T-helper 1 cell treated with Interleukin-12 subunit alpha and Interleukin-12 subunit beta and Interleukin-4 antibody, amounts not matched to agents 30 ng/mL and 1 ng/mL, for 36 hours (primary cell): Measurements from ENCODE around the gene SRCIN1. TPM values are rescaled to one million over a fixed set of nuclear protein-coding genes. Genes with fewer than 3 reads are reported as not detected.

Source experiments
- intact Hi-C: fragments of 100-400 bp; cut with micrococcal nuclease; formaldehyde crosslinking; loops from one replicate; pipeline ENCODE4 v1.15.1; 2024
- total RNA-seq: library from RNA; stranded (reverse); gene quantifications from 2 replicates; pipeline ENCODE4 v1.2.3, GENCODE V29; 2022

SRCIN1 gene
- total RNA-seq, 1 donor from 2014 or later = 0.42 TPM

GRCh38 chr17:38564254-38564837, 41.4 kb downstream of the SRCIN1 start:
- intact Hi-C loops = no loop called here

- intact Hi-C loops = no loop called here
Observed at GRCh38 chr17:38563362-38564253, 42.1 kb downstream of the SRCIN1 start.

GRCh38 chr17:38562903-38563302, 42.8 kb downstream of the SRCIN1 start:
- intact Hi-C loops = no loop called here

GRCh38 chr17:38562215-38562569, 43.6 kb downstream of the SRCIN1 start:
- intact Hi-C loops = no loop called here

DNA sequence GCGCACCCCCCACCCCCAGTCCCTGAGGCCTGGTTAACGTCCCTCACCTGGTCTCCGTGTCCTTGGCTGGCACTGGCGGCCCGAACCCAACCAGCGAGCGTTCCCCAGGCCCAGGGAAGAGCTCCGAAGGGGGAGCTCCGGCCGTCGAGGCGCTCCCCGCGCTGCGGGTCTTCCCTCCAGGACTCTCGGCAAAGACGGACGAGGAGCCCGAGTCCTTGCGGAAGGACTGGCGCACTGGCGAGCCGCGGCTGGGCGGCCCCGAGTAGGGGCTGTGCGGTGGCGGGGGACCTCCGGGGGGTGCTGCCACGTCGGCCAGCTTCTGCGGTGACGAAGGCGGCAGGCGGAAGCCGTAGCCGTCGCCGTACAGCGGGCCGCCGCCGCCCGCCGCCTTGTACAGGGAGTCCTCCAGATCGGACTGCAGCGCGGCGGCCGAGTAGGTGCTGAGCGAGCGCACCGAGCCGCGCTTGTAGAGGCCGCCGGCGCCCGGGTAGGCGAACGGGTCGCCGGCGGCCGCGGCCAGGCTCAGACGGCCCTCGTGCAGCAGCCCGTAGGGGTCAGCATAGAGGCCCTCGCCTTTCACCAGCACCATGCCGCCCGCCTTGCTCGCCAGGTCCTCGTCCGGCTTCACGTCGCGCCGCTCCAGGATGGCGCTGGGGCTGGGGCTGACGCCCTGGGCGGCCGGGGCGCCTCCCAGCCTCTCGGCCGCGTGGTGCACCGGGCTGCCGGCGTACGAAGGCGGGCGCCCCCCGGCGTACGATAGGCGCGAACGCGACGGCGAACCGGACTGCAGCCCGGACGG, 44.1 kb downstream of the SRCIN1 start:
- intact Hi-C loops = no loop called here

GRCh38 chr17:38560503-38561318, 45.0 kb downstream of the SRCIN1 start:
- intact Hi-C loops = no loop called here

GRCh38 chr17:38559880-38560230, 45.9 kb downstream of the SRCIN1 start:
- intact Hi-C loops = loop anchor here (2.0 to 10.0 kb wide), 4 partner anchors 115 to 1613 kb away; partner anchors contain the start of genes AATF, EPOP, FBXL20 and PSMB3

- intact Hi-C loops = loop anchor here (2.0 to 10.0 kb wide), 4 partner anchors 116 to 1612 kb away; partner anchors contain the start of genes AATF, EPOP, FBXL20 and PSMB3
Observed at GRCh38 chr17:38559051-38559879, 46.5 kb downstream of the SRCIN1 start.

DNA sequence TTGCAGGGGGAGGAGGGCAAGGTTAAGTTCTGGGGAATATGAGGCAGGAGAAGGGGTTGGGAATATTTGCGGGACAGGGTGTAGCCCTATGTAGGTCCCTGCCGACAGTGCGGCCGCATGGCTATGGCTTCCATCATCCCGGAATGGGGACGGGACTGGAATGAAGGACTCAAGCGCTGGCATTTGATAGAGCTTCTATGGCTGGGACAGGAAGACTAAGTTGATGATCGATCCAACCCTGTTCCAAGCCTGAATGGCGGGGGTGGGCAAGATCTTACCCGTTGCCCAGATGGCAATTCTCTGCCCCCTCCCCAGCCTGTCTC, 47.1 kb downstream of the SRCIN1 start:
- intact Hi-C loops = loop anchor here (1.0 to 10.0 kb wide), 10 partner anchors 26 to 1611 kb away; partner anchors contain the start of genes AATF, CISD3, EPOP and FBXL20

GRCh38 chr17:38557836-38558727, 47.7 kb downstream of the SRCIN1 start:
- intact Hi-C loops = loop anchor here (1.0 to 10.0 kb wide), 10 partner anchors 26 to 1611 kb away; partner anchors contain the start of genes AATF, CISD3, EPOP and FBXL20

DNA sequence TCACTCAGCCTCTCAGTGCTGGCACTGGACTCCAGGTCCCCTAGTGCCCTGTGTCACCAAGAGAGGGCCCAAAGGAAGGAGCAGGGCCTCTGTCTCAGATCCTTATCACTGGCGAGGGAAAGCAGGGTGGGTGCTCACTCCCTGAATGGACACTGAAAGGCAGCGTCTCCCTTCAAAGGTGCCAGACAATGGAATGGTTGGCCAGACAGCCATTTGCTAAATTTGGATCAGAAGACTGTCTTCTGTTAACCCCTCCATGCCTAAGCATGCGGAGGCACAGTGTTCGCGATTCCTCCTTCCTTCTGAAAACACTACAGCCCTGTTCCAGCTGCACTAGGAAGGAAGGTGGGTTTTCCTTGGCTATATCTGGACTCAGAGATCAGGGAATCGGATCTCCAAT, 48.4 kb downstream of the SRCIN1 start:
- intact Hi-C loops = loop anchor here (5.0 to 10.0 kb wide), 2 partner anchors 847 to 1610 kb away; partner anchors contain the start of genes AATF and FBXL20

DNA sequence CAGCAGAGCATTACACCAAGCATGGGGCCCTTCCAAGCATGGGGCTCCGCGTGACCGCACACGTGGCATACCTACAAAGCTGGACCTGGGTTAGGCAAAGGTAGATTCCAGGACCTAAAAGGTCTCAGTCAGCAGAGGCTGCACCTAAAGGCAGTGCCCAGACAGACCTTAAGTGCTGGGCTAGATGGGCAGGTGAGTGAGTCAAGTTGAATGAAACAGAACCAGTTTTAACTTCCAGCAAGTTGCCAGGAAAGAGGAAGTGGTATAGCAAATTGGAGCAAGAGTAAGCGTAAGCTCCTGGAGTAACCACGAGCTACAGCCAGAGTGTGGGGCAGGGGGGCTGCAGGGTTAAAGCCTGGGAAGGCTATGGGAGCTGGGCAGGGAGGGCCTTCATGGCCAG, 49.5 kb downstream of the SRCIN1 start:
- intact Hi-C loops = loop anchor here (5.0 to 10.0 kb wide), 2 partner anchors 849 to 1609 kb away; partner anchors contain the start of genes AATF and FBXL20

DNA sequence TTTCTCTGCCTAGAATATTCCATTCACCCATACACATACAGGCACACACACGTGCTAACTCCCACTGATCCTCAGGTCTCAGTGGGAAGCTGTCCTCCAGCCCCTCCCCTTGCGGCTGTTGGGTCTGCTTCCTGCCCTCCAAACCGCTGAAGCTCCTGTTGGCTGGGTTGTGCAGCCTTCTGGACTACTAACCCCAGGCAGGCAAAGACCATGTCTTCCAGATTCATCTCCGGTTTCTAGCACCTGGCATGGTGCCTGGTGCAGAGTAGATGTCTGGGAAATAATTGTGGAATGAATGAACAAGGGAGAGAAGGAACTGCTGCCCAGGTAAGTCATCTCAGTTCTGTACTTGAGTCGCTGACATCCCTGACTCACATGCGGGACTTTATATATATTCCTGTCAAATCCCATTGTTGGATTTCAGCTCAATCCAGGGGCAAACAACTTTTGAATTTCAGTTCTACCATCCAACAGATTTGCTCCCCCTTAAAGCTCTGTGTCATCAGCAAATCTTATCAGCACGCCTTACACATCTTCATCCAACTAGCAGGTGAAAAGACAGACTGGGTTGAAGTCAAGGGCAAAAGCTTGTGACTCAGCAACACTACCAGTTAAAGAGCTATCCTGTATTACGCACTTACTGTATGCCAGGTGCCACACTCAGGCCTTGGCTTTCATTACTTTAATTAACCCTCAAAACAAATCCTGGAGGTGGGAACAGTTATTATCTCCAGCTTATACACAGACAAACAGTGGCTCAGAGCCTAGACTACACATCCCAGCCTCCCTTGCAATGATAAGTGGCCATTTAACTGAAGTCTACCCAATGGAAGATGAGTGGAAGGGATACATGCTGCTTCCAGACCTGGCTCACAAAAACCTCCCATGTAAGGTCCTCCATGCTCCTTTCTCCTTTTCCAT, 51.1 kb downstream of the SRCIN1 start:
- intact Hi-C loops = loop anchor here (5.0 to 10.0 kb wide), 2 partner anchors 850 to 1607 kb away; partner anchors contain the start of genes AATF and FBXL20

GRCh38 chr17:38552343-38552742, 53.4 kb downstream of the SRCIN1 start:
- intact Hi-C loops = loop anchor here (10.0 kb wide), 1 partner anchor 852 kb away; the partner anchor contains the start of gene FBXL20

DNA sequence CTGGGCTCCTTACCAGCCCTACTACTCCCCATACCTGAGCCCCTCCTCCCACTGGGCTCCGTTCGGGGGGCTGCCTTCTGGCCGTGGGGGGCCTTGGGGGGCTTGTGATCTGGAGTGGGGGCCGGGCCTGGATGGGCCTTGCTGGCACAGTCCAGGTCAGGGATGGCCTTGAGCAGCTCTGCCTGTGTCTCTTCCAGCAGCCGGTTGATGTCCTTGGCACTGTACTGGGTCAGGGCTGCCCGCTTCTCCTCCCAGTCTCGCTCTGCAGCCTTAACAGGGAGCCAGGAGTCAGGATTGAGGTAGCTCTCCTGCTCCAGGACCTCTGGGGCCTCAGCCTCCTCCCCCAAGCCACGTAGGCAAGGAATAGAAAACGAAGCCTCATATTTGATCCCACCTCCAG, 54.6 kb downstream of the SRCIN1 start:
- intact Hi-C loops = loop anchor here (10.0 kb wide), 1 partner anchor 854 kb away; the partner anchor contains the start of gene FBXL20

DNA sequence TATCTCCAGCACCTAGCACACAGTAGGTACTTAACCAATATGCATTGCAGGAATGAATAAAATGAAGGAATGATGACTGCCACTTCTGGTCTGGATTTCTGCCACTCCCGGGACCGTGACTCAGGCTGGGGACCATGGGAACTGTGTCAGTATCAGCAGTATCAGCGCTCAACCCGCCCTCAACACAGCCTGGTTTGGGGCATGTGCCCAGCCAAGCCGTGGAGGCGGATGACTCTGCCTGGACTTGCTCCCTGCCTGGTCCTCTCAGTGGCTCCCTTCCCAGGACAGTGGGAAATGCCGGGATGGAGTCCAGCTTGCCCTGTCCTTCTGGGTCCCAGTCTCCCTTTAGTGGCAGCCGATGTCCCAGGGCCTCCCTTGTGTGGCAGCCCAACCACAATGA, 55.1 kb downstream of the SRCIN1 start:
- intact Hi-C loops = loop anchor here (10.0 kb wide), 1 partner anchor 854 kb away; the partner anchor contains the start of gene FBXL20

DNA sequence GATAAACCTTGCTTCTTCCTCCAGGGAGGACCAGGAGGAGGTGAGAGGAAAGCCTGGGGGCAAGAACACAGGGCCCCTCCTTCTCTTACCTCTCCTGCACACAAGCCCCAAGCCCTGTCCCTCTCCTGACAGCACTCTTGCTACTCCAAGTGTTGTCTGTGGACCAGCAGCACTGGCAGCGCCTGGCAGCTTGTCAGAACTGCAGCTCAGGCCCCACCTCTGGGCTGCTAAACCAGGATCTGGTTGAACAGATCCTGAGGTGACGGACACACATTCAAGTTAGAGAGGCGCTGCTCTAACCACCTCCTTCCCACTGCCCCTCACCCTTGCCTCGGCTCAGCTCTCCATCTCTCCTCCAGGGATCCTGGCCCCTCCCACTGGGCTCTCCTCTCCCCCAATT, 56.5 kb downstream of the SRCIN1 start:
- intact Hi-C loops = no loop called here
